HG02840 (cell line): ENCODE results near the gene SMIM35.
"Not testable (repeated sequence)": the region's sequence is repeated elsewhere in the genome, so short reads cannot be mapped to it uniquely, and the experiment has no call there.

Experiments
- ATAC-seq: cut with Tn5 transposase; IDR thresholded peaks from one replicate; pipeline ENCODE4 v1.9.1; 2021; ENCODE audit warnings: mild to moderate bottlenecking, moderate library complexity, moderate number of reproducible peaks; ENCODE audit not compliant: unreplicated experiment, low FRiP score

The SMIM35 gene

DNA sequence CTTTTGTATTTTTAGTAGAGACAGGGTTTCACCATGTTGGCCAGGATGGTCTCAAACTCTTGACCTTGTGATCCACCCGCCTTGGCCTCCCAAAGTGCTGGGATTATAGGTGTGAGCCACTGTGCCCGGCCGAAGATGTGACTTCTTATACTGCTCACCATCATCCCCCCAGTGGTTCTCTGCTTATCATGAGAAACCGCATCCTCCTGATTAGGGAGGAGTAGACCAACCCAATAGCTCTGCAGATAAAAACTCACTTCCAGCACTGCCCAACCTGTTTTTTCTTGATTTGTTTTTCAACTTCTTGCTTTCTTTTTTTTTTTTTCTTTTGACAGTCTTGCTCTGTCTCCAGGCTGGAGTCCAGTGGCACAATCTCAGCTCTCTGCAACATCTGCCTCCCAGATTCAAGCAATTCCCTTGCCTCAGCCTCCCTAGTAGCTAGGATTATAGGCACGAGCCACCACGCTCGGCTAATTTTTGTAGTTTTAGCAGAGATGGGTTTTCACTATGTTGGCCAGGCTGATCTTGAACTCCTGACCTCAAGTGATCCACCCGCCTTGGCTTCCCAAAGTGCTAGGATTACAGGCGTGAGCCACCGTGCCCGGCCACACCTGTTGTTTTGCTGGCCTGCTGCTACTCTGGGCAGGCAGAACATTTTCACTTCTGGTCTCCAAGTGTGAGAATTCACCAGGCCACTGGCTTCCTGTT, 79.0 kb downstream of the SMIM35 start:
- not testable (repeated sequence) for ATAC-seq

DNA sequence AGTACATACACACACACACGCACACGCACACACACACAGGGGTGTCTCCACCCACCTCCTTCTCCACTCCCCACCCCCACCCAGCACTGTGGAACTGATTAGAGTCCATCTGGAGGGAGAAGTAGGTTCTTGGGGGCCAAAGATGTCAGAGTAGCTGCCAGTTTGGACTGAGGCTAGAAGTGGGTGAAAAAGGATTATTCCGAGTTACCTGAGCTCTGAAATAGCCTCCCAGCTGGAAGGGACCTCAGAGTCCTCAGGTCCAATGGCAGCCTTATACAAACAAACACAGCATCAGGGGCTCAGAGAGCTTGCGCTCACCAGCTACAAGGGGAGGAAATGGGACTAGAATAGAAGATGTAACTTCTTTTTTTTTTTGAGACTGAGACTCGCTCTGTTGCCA, 79.7 kb downstream of the SMIM35 start:
- ATAC-seq: no peak

DNA sequence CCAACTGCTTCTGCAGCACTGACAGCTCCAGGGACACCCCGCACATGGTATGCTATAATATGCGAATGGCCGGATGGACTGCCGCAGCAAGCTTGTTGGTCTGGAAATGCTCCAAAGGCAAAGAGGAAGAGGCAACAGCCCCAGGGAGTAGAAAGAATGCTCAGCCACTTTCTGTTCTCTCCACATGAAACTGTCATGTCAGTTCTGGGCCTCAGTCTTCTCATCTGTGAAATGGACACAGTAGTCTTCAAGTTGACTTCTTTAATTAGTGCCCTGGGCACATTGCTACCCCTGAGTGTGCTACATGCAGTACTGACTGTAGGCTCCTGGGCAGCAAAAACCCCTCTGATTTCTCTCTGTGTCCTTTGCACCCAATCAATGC, 80.6 kb downstream of the SMIM35 start:
- no peak for ATAC-seq

DNA sequence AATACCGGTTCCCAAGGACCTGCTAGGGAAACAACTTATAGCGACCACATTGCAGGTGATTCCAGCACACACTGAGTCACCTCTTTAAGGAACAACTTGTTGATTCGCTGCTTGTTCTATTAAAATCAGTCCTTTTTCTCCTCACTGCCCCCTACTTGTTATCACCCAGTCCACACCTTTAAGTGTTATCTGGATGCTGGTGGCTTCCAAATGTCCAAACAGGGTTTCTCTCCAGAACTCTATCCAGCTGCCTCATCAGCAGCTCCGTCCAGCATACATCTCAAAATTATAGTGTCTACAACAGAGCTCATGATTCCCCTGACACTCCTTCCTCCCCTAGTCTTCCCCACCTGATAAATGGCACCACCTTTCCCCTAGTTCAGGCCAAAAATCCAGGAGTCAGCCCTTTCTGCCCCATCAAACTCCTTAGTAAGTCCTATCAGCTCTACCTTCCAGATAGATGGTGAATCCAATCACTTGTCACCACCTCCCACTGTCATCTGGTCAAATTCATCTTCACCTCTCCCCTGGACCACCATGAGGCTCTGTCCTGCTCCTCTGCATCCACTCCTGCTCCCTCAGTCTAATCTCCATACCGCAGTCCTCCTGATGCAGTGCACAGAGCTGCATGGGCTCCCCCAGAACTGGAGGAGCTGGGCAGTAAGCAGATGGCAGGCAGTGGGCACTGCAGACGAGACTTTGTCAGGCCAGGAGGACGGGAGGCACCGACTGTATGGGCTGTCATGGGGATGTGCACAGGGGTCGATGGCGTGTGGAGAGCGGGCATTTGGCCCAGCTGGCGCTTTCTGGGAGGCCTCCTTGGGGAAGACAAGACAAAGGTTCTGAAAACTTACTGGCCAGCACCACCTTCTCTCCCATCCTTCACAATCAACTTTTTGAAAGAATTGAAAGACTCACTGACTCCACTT, 81.3 kb downstream of the SMIM35 start:
- ATAC-seq: no peak

DNA sequence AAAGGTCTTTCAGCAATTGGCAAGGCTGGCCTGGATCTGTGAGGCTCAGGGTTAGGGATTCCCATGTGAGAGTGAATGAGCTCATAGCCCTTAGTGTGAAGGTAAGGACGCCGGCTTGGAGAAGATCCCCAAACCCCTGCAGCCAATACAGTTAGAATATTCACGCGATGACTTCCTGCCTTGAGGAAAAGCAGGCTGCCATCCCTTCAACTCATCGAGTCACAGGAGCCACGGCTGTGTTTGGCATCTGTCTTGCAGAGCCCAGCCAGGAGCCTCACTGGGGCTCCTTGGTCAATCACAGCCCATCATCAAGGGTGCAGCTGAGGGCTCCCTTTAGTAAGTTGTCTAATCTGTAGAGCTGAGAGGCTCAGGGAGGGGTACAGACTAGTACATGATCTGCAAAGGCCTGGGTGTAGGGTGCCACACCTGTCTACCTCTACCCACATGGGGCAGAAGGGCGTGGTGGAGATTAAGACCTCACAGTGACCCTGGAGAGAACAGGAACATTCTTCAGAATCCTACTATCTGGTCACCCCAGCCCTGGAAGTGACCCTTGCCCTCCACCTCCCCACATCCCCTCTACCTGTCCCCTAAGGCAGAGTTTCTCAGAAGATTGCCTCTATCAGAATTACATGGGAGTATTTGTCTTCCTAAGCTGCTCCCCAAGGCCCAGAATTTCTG, 82.1 kb downstream of the SMIM35 start:
- ATAC-seq: no peak

DNA sequence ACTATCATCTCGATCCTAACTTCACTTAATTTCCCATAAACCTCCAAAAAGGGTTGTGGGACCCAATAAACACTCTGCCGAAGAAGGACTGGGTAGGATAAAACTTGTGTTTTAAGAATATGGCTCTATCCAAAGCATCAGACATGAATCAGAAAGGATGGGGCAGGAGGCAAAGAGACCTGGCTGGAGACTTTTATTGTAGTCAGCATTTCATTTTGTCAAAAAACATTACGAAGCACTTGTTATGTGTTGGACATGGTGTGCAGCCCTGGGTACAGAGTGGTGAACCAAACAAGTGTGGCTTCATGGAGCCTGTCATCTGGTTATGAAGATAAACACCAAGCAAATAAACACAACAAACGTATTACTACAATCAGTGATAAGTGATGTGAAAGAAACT, 83.3 kb downstream of the SMIM35 start:
- no peak for ATAC-seq

DNA sequence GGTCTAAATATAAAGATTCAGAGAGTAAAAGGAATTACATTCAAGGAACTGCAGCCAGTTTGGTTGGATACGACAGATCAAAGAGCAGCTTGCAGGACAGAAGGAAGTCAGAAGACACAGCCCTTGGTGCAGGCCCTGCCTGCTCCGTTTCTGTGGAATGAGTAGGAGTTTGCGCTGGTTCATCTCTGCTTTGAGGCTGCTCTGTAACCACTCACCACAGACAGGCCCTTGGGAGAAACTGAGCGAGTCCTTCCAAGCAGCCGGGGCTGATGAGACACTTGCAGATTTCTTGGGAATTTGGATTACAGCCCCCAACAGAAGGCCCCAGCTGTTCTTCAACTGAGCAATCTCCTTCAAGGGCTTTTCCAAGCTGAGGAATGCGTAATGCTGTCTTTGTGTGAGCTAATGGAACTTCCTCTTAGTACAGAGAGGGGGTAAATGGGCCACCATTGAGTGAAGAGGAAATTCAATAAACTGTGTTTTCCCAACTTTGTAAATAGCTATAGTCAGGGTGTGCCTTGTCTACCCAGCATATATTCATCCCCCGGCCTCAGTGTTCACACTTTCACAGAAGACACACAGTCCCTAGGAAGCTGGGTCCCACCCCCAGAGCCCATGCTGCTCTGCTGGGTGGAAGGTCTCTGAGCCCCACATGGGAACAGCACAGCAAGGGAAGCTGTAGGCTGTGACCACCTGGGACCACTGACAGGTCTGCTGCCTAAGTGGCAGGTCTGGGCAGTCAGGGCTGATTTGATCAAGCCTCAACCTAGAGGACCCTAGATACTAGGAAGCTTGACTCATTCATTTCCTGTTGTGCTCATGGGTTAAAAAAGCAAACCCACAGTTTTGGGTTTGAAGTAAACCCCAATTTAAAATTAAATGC, 84.0 kb downstream of the SMIM35 start:
- no peak for ATAC-seq

DNA sequence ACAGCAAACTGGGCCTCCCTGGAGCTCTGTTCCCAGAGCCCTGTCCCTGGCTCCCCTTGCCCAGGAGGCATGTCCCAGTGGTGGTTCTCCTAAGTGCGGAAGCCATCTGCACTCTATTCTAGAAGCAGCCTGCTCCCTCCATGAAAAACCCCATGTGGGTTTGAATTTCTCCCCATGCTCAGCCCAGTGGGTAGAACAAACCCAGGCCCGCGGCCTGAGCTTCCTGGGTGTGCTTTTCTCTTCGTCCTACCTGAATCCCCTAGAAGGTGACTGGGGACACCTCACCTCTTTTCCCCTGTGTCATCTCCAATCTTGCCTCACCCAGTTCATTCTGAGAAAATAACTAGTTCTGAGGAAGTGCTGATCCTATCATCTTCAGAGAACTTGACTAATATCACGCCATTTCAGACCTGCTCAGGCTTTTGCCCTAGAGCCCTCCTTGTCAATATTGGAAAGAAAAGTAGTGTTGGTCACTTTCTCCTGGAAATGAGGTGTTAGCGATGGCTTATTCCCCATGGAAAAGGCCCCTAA, 84.7 kb downstream of the SMIM35 start:
- ATAC-seq: no peak

DNA sequence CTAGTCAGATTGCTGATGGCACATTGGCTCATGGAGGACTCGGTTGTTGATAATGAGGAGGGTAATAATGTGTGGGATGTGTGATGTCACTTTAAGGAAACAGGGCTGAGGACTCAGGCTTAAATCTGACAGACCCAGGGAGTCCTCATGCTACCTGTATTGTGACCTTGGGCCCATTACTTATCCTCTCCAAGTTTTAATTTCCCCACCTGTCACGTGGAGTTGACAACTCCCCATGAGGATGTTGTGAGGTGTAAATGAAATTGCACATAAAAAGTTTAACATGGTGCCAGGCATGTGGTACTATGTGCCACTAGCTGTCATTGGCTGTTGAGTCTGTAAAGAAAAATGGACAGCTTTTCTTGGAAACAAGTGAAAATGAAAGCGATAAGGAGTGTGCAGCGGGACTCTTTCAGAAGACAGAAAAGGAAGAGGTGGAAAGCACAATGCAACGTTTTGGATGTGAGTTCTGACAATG, 85.2 kb downstream of the SMIM35 start:
- ATAC-seq: no peak

DNA sequence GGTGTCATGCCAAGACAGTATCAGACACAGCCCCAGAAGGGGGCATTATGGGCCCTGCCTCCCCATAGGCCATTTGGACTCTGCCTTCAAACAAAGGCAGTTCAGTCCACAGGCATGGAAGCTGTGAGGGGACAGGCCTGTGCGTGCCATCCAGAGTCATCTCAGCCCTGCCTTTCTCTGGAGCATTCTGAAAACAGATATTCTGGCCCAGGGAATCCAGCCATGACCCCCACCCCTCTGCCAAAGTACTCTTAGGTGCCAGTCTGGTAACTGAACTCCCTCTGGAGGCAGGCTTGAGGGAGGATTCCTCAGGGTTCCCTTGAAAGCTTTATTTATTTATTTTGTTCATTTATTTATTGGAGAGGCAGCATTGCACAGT, 85.9 kb downstream of the SMIM35 start:
- ATAC-seq: no peak

DNA sequence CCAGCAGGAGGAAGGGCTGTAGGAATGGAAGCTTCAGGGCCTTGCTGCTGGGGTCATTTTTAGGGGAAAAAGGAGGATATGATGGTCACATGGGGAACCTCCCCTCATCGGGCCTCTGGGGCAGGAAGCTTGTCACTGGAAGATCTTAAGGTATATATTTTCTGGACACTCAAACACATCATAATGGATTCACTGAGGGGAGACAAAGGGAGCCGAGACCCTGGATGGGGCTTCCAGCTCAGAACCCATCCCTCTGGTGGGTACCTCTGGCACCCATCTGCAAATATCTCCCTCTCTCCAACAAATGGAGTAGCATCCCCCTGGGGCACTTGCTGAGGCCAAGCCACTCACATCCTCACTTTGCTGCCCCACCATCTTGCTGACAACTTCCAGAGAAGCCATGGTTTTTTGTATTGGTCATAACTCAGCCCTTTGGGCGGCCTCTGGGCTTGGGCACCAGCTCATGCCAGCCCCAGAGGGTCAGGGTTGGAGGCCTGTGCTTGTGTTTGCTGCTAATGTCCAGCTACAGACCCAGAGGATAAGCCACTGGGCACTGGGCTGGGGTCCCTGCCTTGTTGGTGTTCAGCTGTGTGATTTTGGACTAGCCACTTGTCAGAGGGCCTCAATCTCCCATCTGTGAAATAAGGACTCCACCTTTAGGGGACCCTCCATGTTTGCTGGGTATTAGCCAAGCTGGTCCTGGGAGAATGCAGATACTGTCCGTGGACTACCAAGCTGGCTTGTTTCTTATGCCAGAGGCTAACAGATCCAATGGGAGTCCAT, 86.5 kb downstream of the SMIM35 start:
- ATAC-seq: no peak

DNA sequence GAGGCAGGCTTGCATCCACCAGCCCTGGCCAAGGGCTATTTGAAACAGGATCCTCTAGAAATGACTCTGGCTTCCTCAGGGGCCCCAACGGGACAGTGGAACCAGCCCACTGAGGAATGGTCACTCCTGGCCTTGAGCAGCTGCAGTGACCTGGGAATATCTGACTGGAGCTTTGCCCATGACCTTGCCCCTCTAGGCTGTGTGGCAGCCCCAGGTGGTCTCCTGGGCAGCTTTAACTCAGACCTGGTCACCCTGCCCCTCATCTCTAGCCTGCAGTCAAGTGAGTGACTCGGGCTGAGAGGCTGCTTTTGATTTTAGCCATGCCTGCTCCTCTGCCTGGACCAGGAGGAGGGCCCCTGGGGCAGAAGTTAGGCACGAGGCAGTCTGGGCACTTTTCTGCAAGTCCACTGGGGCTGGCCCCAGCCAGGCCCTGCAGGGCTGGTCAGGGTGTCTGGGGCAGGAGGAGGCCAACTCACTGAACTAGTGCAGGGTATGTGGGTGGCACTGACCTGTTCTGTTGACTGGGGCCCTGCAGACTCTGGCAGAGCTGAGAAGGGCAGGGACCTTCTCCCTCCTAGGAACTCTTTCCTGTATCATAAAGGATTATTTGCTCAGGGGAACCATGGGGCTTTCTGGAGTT, 87.3 kb downstream of the SMIM35 start:
- ATAC-seq: no peak

DNA sequence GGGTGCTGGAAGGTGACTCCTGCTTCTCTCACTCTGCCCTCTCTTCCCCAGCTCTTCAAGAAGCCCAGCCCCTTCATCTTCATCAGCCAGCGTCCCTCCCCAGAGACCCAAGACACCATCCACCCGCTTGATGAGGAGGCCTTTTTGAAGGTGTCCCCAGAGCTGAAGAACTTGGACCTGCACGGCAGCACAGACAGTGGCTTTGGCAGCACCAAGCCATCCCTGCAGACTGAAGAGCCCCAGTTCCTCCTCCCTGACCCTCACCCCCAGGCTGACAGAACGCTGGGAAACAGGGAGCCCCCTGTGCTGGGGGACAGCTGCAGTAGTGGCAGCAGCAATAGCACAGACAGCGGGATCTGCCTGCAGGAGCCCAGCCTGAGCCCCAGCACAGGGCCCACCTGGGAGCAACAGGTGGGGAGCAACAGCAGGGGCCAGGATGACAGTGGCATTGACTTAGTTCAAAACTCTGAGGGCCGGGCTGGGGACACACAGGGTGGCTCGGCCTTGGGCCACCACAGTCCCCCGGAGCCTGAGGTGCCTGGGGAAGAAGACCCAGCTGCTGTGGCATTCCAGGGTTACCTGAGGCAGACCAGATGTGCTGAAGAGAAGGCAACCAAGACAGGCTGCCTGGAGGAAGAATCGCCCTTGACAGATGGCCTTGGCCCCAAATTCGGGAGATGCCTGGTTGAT, 88.0 kb downstream of the SMIM35 start:
- ATAC-seq: no peak

DNA sequence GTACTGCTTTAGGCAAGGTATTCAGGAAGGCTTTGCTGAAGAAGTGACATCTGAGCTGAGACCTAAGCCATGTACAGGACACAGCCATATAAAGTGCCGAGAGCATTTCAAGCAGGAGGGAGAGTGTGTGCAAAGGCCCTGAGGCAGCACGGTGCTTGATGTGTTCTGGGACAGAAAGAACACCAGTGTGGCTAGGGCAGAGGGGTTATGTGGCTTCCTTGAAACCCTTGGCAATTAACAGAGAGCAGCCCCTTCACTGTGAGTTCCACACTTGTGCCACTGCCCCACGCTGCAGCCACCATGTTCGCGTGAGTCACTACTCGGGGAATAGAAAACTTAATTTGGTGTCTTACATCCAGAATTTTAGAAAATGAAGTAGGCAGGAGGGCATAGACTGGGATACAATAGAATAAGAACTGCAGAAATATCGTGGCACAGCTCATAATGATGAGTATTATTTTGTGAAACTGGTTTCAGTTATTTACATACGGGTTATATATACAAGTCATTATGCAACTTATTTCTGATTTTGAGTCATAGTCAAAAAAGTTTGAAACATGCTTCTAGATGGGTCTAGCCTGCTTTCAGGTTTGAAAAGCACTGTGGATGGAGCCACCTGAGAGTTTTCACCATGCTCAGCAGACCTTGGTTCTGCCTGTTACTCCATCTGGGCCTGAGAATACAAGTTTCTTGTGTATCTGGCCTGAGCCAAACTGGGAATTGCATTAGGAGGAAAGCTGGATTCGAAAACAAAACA, 88.8 kb downstream of the SMIM35 start:
- no peak for ATAC-seq

DNA sequence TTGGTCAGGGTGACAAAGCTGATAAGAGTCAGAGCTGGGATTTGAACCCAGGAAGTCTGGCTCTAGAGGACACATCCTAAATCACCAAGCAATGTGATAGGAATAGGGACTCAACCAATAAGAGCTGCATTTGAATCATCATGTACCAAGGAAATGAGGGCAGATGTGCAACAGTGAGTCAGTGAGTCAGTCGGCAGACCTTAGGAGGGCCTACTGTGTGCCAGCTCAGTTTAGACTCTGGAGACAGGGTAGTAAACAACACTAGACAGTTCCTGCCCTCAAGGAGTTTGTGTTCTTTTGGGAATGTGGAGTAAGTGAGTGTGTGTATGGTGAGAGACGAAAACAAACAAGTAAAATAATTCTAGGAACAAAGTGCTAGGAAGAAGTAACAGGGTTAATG, 89.4 kb downstream of the SMIM35 start:
- ATAC-seq: no peak

DNA sequence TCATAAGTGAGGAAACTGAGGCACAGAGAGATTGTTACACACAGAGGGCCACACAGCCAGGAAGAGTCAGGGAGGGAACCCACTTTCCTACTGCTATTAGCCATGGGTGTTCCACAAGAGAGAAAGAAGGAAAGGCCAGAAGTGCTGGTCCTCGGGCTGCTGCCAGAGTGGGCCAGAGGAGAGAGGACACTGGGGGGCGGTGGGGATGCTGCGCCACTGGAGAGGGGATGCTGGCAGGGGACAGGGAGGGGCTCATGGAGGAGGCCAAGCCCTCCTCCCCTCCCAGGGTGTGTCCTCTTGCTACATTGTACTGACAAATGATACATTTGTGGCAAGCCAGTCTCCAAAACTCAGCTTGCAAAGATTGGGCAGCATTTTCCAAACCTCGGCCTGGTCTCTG, 90.7 kb downstream of the SMIM35 start:
- ATAC-seq: no peak

DNA sequence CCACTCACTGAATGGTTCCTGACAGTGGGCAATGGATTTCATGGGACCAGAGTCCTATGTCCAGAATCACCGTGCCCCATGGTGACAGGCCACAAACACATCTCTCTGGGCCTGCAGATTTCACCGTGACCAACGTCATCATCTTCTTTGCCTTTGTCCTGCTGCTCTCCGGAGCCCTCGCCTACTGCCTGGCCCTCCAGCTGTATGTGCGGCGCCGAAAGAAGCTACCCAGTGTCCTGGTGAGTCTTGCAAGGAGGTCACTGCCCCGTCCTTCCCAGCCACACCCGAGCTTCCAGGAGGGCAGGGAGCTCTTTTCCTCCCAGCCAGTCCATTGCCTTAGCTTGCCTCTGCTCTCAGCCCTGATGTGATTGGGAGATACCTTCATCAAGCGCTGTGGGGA, 91.3 kb downstream of the SMIM35 start:
- ATAC-seq: no peak
